ENCODE data around the gene ELMO1. TPM values are rescaled to one million over a fixed set of nuclear protein-coding genes. Genes with fewer than 3 reads are reported as not detected.

ELMO1 gene
- total RNA-seq, 2 donors from 2014 or later: 10.9 to 56.0 TPM

GRCh38 chr7:37033141-37033540, 415.5 kb downstream of the ELMO1 start:
- peaks cover 21% of the 10 kb centered on the region for H3K4me1 ChIP-seq
- H3K9me3 ChIP-seq: no peaks in the 10 kb centered on the region
- no peak for TF ChIP-seq CTCF (IDR thresholded peaks at IDR 0.05)
- TF ChIP-seq POLR2A (IDR thresholded peaks at IDR 0.05): no peak
- ATAC-seq (no peak), DNase-seq (no peak)
- H3K36me3 ChIP-seq (replicated peaks in 1 of 2; ENCODE audit: insufficient read depth in 1 of 2, low read depth in 2 of 2): no peaks in the 10 kb centered on the region
- no peak overlapping the region for H3K4me3 ChIP-seq
- H3K27me3 ChIP-seq: no peaks in the 10 kb centered on the region
- H3K27ac ChIP-seq: peak overlapping the region in 3 of 4 donors; percentile 74 to 93 (median 88)
- intact Hi-C loops (cut with DNase I): no loop called here
- 84 to 91% methylated on average over 8 of the region's 8 CpGs for WGBS, 2 donors

- peaks cover 21% of the 10 kb centered on the region for H3K4me1 ChIP-seq
- WGBS, 2 donors: 91 to 96% methylated on average over 4 of the region's 4 CpGs
- H3K27ac ChIP-seq: peak overlapping the region; percentile 74 to 93 (median 87)
- no peak for TF ChIP-seq POLR2A (IDR thresholded peaks at IDR 0.05)
- TF ChIP-seq CTCF (IDR thresholded peaks at IDR 0.05): no peak
- H3K4me3 ChIP-seq: no peak overlapping the region
- H3K27me3 ChIP-seq: no peaks in the 10 kb centered on the region
- ATAC-seq (peak; percentile 13), DNase-seq (no peak)
- no peaks in the 10 kb centered on the region for H3K9me3 ChIP-seq
- intact Hi-C loops (cut with DNase I): no loop called here
- H3K36me3 ChIP-seq (replicated peaks in 1 of 2; ENCODE audit: insufficient read depth in 1 of 2, low read depth in 2 of 2): no peaks in the 10 kb centered on the region
These were observed 416.4 kb downstream of the ELMO1 start for GRCh38 chr7:37032258-37032601.

GRCh38 chr7:37031571-37032257, 416.9 kb downstream of the ELMO1 start:
- Histone ChIP-seq H3K4me3 (no peak overlapping the region), H3K36me3 (replicated peaks in 1 of 2; ENCODE audit: insufficient read depth in 1 of 2, low read depth in 2 of 2) (no peaks in the 10 kb centered on the region), H3K27ac (peak overlapping the region; percentile 74 to 93 (median 87)), H3K9me3 (no peaks in the 10 kb centered on the region), H3K27me3 (no peaks in the 10 kb centered on the region), H3K4me1 (peaks cover 21% of the 10 kb centered on the region)
- WGBS, 2 donors: 11 to 17% methylated on average over 9 of the region's 9 CpGs
- DNase-seq (peak; percentile 78 to 93 (median 84)), ATAC-seq (peak; percentile 100)
- no peak for TF ChIP-seq POLR2A (IDR thresholded peaks at IDR 0.05)
- TF ChIP-seq CTCF (IDR thresholded peaks at IDR 0.05): no peak
- intact Hi-C loops (cut with DNase I): no loop called here

GRCh38 chr7:37028909-37029440, 419.7 kb downstream of the ELMO1 start:
- H3K4me1 ChIP-seq: peaks cover 21% of the 10 kb centered on the region
- H3K9me3 ChIP-seq: no peaks in the 10 kb centered on the region
- no peak overlapping the region for H3K27ac ChIP-seq
- no peaks in the 10 kb centered on the region for H3K27me3 ChIP-seq
- no peak overlapping the region for H3K4me3 ChIP-seq
- no peaks in the 10 kb centered on the region for H3K36me3 ChIP-seq (replicated peaks in 1 of 2; ENCODE audit: insufficient read depth in 1 of 2, low read depth in 2 of 2)
- TF ChIP-seq CTCF (IDR thresholded peaks at IDR 0.05) (no peak), POLR2A (IDR thresholded peaks at IDR 0.05) (no peak)
- no peak for ATAC-seq
- intact Hi-C loops (cut with DNase I): no loop called here
- no peak for DNase-seq
- 88% methylated on average over 5 of the region's 5 CpGs for WGBS, 2 donors

Data from body of pancreas (tissue), 4 donors.